ENCODE measurements around the gene CRHR1.
A peak's percentile ranks its signal among the peaks of the same experiment; 100 is the strongest.

CRHR1 gene

GRCh38 chr17:45759761-45760160 is 24.4 kb upstream of the CRHR1 start:
- DNase-seq, result no peak

GRCh38 chr17:45761957-45762565 is 22.1 kb upstream of the CRHR1 start:
- DNase-seq, result no peak

GRCh38 chr17:45763182-45763581 is 20.9 kb upstream of the CRHR1 start:
- DNase-seq, result no peak

- no peak for DNase-seq
Measured at GRCh38 chr17:45764479-45764878, 19.6 kb upstream of the CRHR1 start.

- DNase-seq, result no peak
Measured at GRCh38 chr17:45768000-45768399, 16.1 kb upstream of the CRHR1 start.

GRCh38 chr17:45770632-45771270 is 13.4 kb upstream of the CRHR1 start:
- DNase-seq, result no peak

GRCh38 chr17:45771271-45771959 is 12.7 kb upstream of the CRHR1 start:
- no peak for DNase-seq

GRCh38 chr17:45775148-45775547 is 9.0 kb upstream of the CRHR1 start:
- DNase-seq, result peak; percentile 59 to 61

GRCh38 chr17:45775576-45776011 is 8.5 kb upstream of the CRHR1 start:
- DNase-seq, result peak; percentile 61 to 85

GRCh38 chr17:45776896-45777295 is 7.2 kb upstream of the CRHR1 start:
- no peak for DNase-seq

- DNase-seq, result no peak
Measured at GRCh38 chr17:45777388-45777787, 6.7 kb upstream of the CRHR1 start.

- DNase-seq, result no peak
Measured at GRCh38 chr17:45780921-45781320, 3.2 kb upstream of the CRHR1 start.

GRCh38 chr17:45782889-45783592 is 1.1 kb upstream of the CRHR1 start:
- DNase-seq, result no peak

- peak; percentile 6 to 15 for DNase-seq
Measured at GRCh38 chr17:45783593-45784292, 377 bp upstream of the CRHR1 start.

GRCh38 chr17:45784741-45785479 is 790 bp downstream of the CRHR1 start:
- DNase-seq, result peak; percentile 19 to 44

GRCh38 chr17:45785480-45786193 is 1.5 kb downstream of the CRHR1 start:
- DNase-seq, result no peak

GRCh38 chr17:45786349-45786748 is 2.2 kb downstream of the CRHR1 start:
- DNase-seq, result no peak

GRCh38 chr17:45787044-45787443 is 2.9 kb downstream of the CRHR1 start:
- DNase-seq, result no peak

GRCh38 chr17:45787656-45788055 is 3.5 kb downstream of the CRHR1 start:
- no peak for DNase-seq

GRCh38 chr17:45788057-45788456 is 3.9 kb downstream of the CRHR1 start:
- DNase-seq, result no peak

- no peak for DNase-seq
Measured at GRCh38 chr17:45789874-45790273, 5.8 kb downstream of the CRHR1 start.
